22Rv1 (cell line): ENCODE data around the gene POC1B.

Source experiments
- CTCF ChIP-seq: fragments of 450-650 bp; IDR thresholded peaks from 2 replicates; pipeline ENCODE4 v1.5.1; 2017; ENCODE audit warnings: mild to moderate bottlenecking
- ZFX ChIP-seq: fragments of 450-650 bp; IDR thresholded peaks from 2 replicates; pipeline ENCODE4 v1.6.1; 2017; ENCODE audit warnings: antibody characterized with exemption, borderline replicate concordance

DNA sequence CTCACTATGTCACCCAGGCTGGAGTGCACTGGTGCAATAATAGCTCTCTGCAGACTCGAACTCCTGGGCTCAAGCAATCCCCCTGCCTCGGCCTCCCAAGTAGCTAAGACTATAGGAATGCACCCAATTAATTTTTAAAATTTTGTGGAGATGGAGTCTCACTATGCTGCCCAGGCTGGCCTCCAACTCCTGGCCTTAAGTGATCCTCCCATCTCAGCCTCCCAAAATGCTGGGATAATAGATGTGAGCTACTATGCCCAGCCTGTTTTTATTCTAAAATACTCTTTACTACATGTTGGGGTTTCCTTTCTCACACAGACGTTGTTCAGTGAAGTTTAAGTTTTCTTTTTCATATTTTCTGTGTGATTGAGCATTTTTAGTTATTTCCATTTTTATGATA lies 112.6 kb downstream of the POC1B start:
- TF ChIP-seq CTCF (no peak), ZFX (no peak)
